NCI-H345 treated with DMSO at 0.1 percent for 48 hours (cell line): Measurements from ENCODE around the gene GSG1.
"Not testable (repeated sequence)": the region's sequence is repeated elsewhere in the genome, so short reads cannot be mapped to it uniquely, and the experiment has no call there.

ENCODE experiments used
- DNase-seq: peaks from one replicate; lab custom pipeline; 2025; ENCODE audit not compliant: unreplicated experiment; lab: John Stamatoyannopoulos, UW

The GSG1 gene

GRCh38 chr12:13093191-13093847, 10.1 kb downstream of the GSG1 start:
- DNase-seq, result no peak

- DNase-seq, result no peak
These were observed 11.6 kb downstream of the GSG1 start for GRCh38 chr12:13091832-13092231.

- DNase-seq, result no peak
These were observed 13.4 kb downstream of the GSG1 start for GRCh38 chr12:13090054-13090453.

- no peak for DNase-seq
These were observed 15.0 kb downstream of the GSG1 start for GRCh38 chr12:13088496-13088895.

GRCh38 chr12:13087766-13088165, 15.7 kb downstream of the GSG1 start:
- DNase-seq, result no peak

GRCh38 chr12:13085968-13086686, 17.3 kb downstream of the GSG1 start:
- no peak for DNase-seq

GRCh38 chr12:13084898-13085640, 18.4 kb downstream of the GSG1 start:
- no peak for DNase-seq

- not testable (repeated sequence) for DNase-seq
These were observed 19.8 kb downstream of the GSG1 start for GRCh38 chr12:13083638-13084037.

- no peak for DNase-seq
These were observed 20.6 kb downstream of the GSG1 start for GRCh38 chr12:13082861-13083260.

- DNase-seq, result no peak
These were observed 23.2 kb downstream of the GSG1 start for GRCh38 chr12:13080266-13080665.

GRCh38 chr12:13079440-13079906, 24.0 kb downstream of the GSG1 start:
- no peak for DNase-seq

- no peak for DNase-seq
These were observed 27.5 kb downstream of the GSG1 start for GRCh38 chr12:13075786-13076570.

- DNase-seq, result no peak
These were observed 28.4 kb downstream of the GSG1 start for GRCh38 chr12:13075118-13075480.

GRCh38 chr12:13074396-13075117, 28.9 kb downstream of the GSG1 start:
- DNase-seq, result no peak

- DNase-seq, result no peak
These were observed 30.3 kb downstream of the GSG1 start for GRCh38 chr12:13073173-13073572.

GRCh38 chr12:13071305-13072280, 31.9 kb downstream of the GSG1 start:
- DNase-seq, result no peak

- DNase-seq, result no peak
These were observed 34.1 kb downstream of the GSG1 start for GRCh38 chr12:13069380-13069779.

GRCh38 chr12:13067322-13067721, 36.1 kb downstream of the GSG1 start:
- no peak for DNase-seq

- no peak for DNase-seq
These were observed 37.0 kb downstream of the GSG1 start for GRCh38 chr12:13066459-13066858.
